Keratinocyte (primary cell): ENCODE results near the gene TARBP2.

Experiments used
- EZH2 ChIP-seq: IDR thresholded peaks from one replicate; pipeline ENCODE4 v1.6.1; 2012; ENCODE audit warnings: inconsistent platforms, mild to moderate bottlenecking, low read length, moderate library complexity
- TF ChIP-seq, protein P1 (sequence below), 3 experiments: IDR thresholded peaks in 1 of 3; conservative IDR thresholded peaks in 1 of 3; optimal IDR thresholded peaks in 1 of 3; 2 replicates in 2 of 3; 3 replicates in 1 of 3; pipeline versions ENCODE3 to v1.5.1; 2011; ENCODE audit warnings: low read length in 3 of 3, mild to moderate bottlenecking in 3 of 3, moderate library complexity in 2 of 3, control low read depth in 1 of 3, inconsistent platforms in 1 of 3; ENCODE audit not compliant: insufficient read depth in 2 of 3; ENCODE audit errors: extremely low read depth in 1 of 3

- TF ChIP-seq, protein P1, sequence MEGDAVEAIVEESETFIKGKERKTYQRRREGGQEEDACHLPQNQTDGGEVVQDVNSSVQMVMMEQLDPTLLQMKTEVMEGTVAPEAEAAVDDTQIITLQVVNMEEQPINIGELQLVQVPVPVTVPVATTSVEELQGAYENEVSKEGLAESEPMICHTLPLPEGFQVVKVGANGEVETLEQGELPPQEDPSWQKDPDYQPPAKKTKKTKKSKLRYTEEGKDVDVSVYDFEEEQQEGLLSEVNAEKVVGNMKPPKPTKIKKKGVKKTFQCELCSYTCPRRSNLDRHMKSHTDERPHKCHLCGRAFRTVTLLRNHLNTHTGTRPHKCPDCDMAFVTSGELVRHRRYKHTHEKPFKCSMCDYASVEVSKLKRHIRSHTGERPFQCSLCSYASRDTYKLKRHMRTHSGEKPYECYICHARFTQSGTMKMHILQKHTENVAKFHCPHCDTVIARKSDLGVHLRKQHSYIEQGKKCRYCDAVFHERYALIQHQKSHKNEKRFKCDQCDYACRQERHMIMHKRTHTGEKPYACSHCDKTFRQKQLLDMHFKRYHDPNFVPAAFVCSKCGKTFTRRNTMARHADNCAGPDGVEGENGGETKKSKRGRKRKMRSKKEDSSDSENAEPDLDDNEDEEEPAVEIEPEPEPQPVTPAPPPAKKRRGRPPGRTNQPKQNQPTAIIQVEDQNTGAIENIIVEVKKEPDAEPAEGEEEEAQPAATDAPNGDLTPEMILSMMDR (optimal IDR thresholded peaks at IDR 0.05 in 1 of 3, IDR thresholded peaks at IDR 0.05 in 1 of 3, conservative IDR thresholded peaks at IDR 0.05 in 1 of 3; ENCODE audit: extremely low read depth in 1 of 3, insufficient read depth in 2 of 3, low read length in 3 of 3): no peak
- no peak for TF ChIP-seq EZH2
Observed at GRCh38 chr12:53464685-53465418, 36.2 kb upstream of the TARBP2 start.
